CD4-positive, alpha-beta T cell treated with Interleukin-4 for 1 hour (primary cell): Measurements from ENCODE around the gene SUSD1.

Experiments
- DNase-seq, 2 donors: peaks; one replicate each; pipeline ENCODE4 v3.0.0-alpha.2; 2020 to 2022

Gene SUSD1

GRCh38 chr9:112007575-112008240 lies 167.4 kb downstream of the SUSD1 start:
- no peak for DNase-seq

- DNase-seq, result no peak
Observed at GRCh38 chr9:112006361-112007020, 168.6 kb downstream of the SUSD1 start.

- DNase-seq, result no peak
Observed at GRCh38 chr9:112005939-112006338, 169.2 kb downstream of the SUSD1 start.

- DNase-seq, result no peak
Observed at GRCh38 chr9:112003538-112003937, 171.6 kb downstream of the SUSD1 start.

GRCh38 chr9:112002847-112003457 lies 172.1 kb downstream of the SUSD1 start:
- no peak for DNase-seq

- peak; percentile 13 to 31 for DNase-seq
Observed at GRCh38 chr9:112002131-112002846, 172.8 kb downstream of the SUSD1 start.

GRCh38 chr9:112000743-112001142 lies 174.4 kb downstream of the SUSD1 start:
- no peak for DNase-seq

GRCh38 chr9:111999319-111999718 lies 175.8 kb downstream of the SUSD1 start:
- no peak for DNase-seq

GRCh38 chr9:111997831-111998230 lies 177.3 kb downstream of the SUSD1 start:
- no peak for DNase-seq

- DNase-seq, result peak in 1 of 2 donors; percentile 9
Observed at GRCh38 chr9:111994831-111995458, 180.2 kb downstream of the SUSD1 start.

GRCh38 chr9:111993319-111993718 lies 181.8 kb downstream of the SUSD1 start:
- no peak for DNase-seq

GRCh38 chr9:111992523-111992922 lies 182.6 kb downstream of the SUSD1 start:
- DNase-seq, result no peak

GRCh38 chr9:111991179-111991578 lies 183.9 kb downstream of the SUSD1 start:
- no peak for DNase-seq
